ENCODE data around the gene ZNF644. TPM values are rescaled to one million over a fixed set of nuclear protein-coding genes. Genes with fewer than 3 reads are reported as not detected.
"Not testable (repeated sequence)": the region's sequence is repeated elsewhere in the genome, so short reads cannot be mapped to it uniquely, and the experiment has no call there.

The ZNF644 gene
- polyA plus RNA-seq, 3 donors: 7.0 to 22.2 (median 17.6) TPM

- H2AFZ ChIP-seq (ENCODE audit: insufficient read depth, low read depth, low read length, poor library complexity, severe bottlenecking); H4K20me1 ChIP-seq (ENCODE audit: insufficient read depth, low read length); H3K27me3 Mint-ChIP-seq (ENCODE audit: low read depth in 3 of 3); H3K4me1 ChIP-seq (ENCODE audit: control insufficient read depth in 1 of 2, insufficient read depth in 2 of 2, low read length in 2 of 2); H3K9me3 ChIP-seq (replicated peaks in 1 of 2; ENCODE audit: control insufficient read depth in 1 of 2, insufficient read depth in 1 of 2, low read length in 2 of 2); H3K27ac Mint-ChIP-seq; H3K27ac ChIP-seq (ENCODE audit: low read depth in 1 of 2, low read length in 2 of 2); H3K9ac ChIP-seq (ENCODE audit: insufficient read depth, low read length, poor library complexity, severe bottlenecking); H3K4me3 ChIP-seq (replicated peaks in 1 of 3; ENCODE audit: low read depth in 2 of 3, low read length in 3 of 3); H3K36me3 Mint-ChIP-seq; intact Hi-C loops (cut with micrococcal nuclease); H3K4me1 Mint-ChIP-seq; H3K4me3 Mint-ChIP-seq; DNase-seq; H3K4me2 ChIP-seq (replicated peaks; ENCODE audit: extremely low read depth, low read length, poor library complexity, severe bottlenecking); H3K27me3 ChIP-seq (ENCODE audit: control insufficient read depth in 2 of 2, insufficient read depth in 2 of 2, low read length in 2 of 2); H3K79me2 ChIP-seq (ENCODE audit: insufficient read depth, low read length); H3K36me3 ChIP-seq (replicated peaks in 1 of 2; ENCODE audit: control insufficient read depth in 1 of 2, insufficient read depth in 2 of 2, low read length in 2 of 2): not testable (repeated sequence)
- peaks cover 13 to 32% (median 21%) of the 10 kb centered on the region in 7 donors for H3K9me3 Mint-ChIP-seq
- no CpG with 5 or more reads among the region's 1 CpG for WGBS (ENCODE audit: insufficient coverage)
Observed at GRCh38 chr1:90892884-90893283, 129.0 kb downstream of the ZNF644 start.

- H3K4me1 Mint-ChIP-seq; H3K4me3 Mint-ChIP-seq; H3K79me2 ChIP-seq (ENCODE audit: insufficient read depth, low read length); H3K9me3 ChIP-seq (replicated peaks in 1 of 2; ENCODE audit: control insufficient read depth in 1 of 2, insufficient read depth in 1 of 2, low read length in 2 of 2); H3K27ac ChIP-seq (ENCODE audit: low read depth in 1 of 2, low read length in 2 of 2); intact Hi-C loops (cut with micrococcal nuclease); H3K27me3 ChIP-seq (ENCODE audit: control insufficient read depth in 2 of 2, insufficient read depth in 2 of 2, low read length in 2 of 2); DNase-seq; H4K20me1 ChIP-seq (ENCODE audit: insufficient read depth, low read length); H2AFZ ChIP-seq (ENCODE audit: insufficient read depth, low read depth, low read length, poor library complexity, severe bottlenecking); H3K36me3 ChIP-seq (replicated peaks in 1 of 2; ENCODE audit: control insufficient read depth in 1 of 2, insufficient read depth in 2 of 2, low read length in 2 of 2); H3K9ac ChIP-seq (ENCODE audit: insufficient read depth, low read length, poor library complexity, severe bottlenecking); H3K4me2 ChIP-seq (replicated peaks; ENCODE audit: extremely low read depth, low read length, poor library complexity, severe bottlenecking); H3K36me3 Mint-ChIP-seq; H3K27me3 Mint-ChIP-seq (ENCODE audit: low read depth in 3 of 3); H3K4me3 ChIP-seq (replicated peaks in 1 of 3; ENCODE audit: low read depth in 2 of 3, low read length in 3 of 3); H3K4me1 ChIP-seq (ENCODE audit: control insufficient read depth in 1 of 2, insufficient read depth in 2 of 2, low read length in 2 of 2); H3K27ac Mint-ChIP-seq: not testable (repeated sequence)
- WGBS (ENCODE audit: insufficient coverage): 97% methylated on average over 7 of the region's 20 CpGs
- peaks cover 13 to 32% (median 21%) of the 10 kb centered on the region in 7 donors for H3K9me3 Mint-ChIP-seq
Observed at GRCh38 chr1:90892196-90892595, 129.6 kb downstream of the ZNF644 start.

GRCh38 chr1:90891756-90892155 lies 130.1 kb downstream of the ZNF644 start:
- H3K27ac ChIP-seq (ENCODE audit: low read depth in 1 of 2, low read length in 2 of 2); H3K4me1 Mint-ChIP-seq; H3K27me3 Mint-ChIP-seq (ENCODE audit: low read depth in 3 of 3); H3K4me2 ChIP-seq (replicated peaks; ENCODE audit: extremely low read depth, low read length, poor library complexity, severe bottlenecking); H4K20me1 ChIP-seq (ENCODE audit: insufficient read depth, low read length); H3K9me3 ChIP-seq (replicated peaks in 1 of 2; ENCODE audit: control insufficient read depth in 1 of 2, insufficient read depth in 1 of 2, low read length in 2 of 2); H3K4me1 ChIP-seq (ENCODE audit: control insufficient read depth in 1 of 2, insufficient read depth in 2 of 2, low read length in 2 of 2); H3K36me3 Mint-ChIP-seq; DNase-seq; H2AFZ ChIP-seq (ENCODE audit: insufficient read depth, low read depth, low read length, poor library complexity, severe bottlenecking); H3K36me3 ChIP-seq (replicated peaks in 1 of 2; ENCODE audit: control insufficient read depth in 1 of 2, insufficient read depth in 2 of 2, low read length in 2 of 2); H3K4me3 ChIP-seq (replicated peaks in 1 of 3; ENCODE audit: low read depth in 2 of 3, low read length in 3 of 3); H3K79me2 ChIP-seq (ENCODE audit: insufficient read depth, low read length); H3K4me3 Mint-ChIP-seq; intact Hi-C loops (cut with micrococcal nuclease); H3K9ac ChIP-seq (ENCODE audit: insufficient read depth, low read length, poor library complexity, severe bottlenecking); H3K27me3 ChIP-seq (ENCODE audit: control insufficient read depth in 2 of 2, insufficient read depth in 2 of 2, low read length in 2 of 2): not testable (repeated sequence)
- Mint-ChIP-seq H3K27ac (peak overlapping the region in 1 of 7 donors; percentile 20), H3K9me3 (peaks cover 13 to 34% (median 23%) of the 10 kb centered on the region in 7 donors)
- WGBS (ENCODE audit: insufficient coverage): no CpG with 5 or more reads among the region's 28 CpGs

Data from CD14-positive monocyte (primary cell).